Astrocyte (in vitro differentiated cells and primary cell): ENCODE results near the gene FILIP1L.

Source experiments
- CTCF ChIP-seq: IDR thresholded peaks from 2 replicates; pipeline ENCODE4 v1.5.1; 2011; ENCODE audit warnings: low read depth, mild to moderate bottlenecking, inconsistent platforms, low read length, moderate library complexity; ENCODE audit not compliant: insufficient read depth
- EZH2 ChIP-seq: IDR thresholded peaks from 2 replicates; pipeline ENCODE4 v1.6.1; 2012; ENCODE audit warnings: mild to moderate bottlenecking, low read length, inconsistent platforms; ENCODE audit not compliant: insufficient read depth

GRCh38 chr3:100104817-100105413 lies 9.4 kb downstream of the FILIP1L start:
- no peak for TF ChIP-seq CTCF
- TF ChIP-seq EZH2: no peak
